Measurements from ENCODE around the gene LRGUK.

The LRGUK gene

GRCh38 chr7:134085311-134085710, 41.8 kb upstream of the LRGUK start:
- no peak overlapping the region for H3K4me3 ChIP-seq
- no peak for TF ChIP-seq CTCF (IDR thresholded peaks at IDR 0.05)
- DNase-seq (ENCODE audit: low spot score) = no peak
- no peak overlapping the region for H3K27ac ChIP-seq

- H3K4me3 ChIP-seq = no peak overlapping the region
- TF ChIP-seq CTCF (IDR thresholded peaks at IDR 0.05) = no peak
- DNase-seq (ENCODE audit: low spot score) = no peak
- H3K27ac ChIP-seq = no peak overlapping the region
Measured at GRCh38 chr7:134086998-134087735, 40.0 kb upstream of the LRGUK start.

- H3K27ac ChIP-seq = no peak overlapping the region
- H3K4me3 ChIP-seq = no peak overlapping the region
- DNase-seq (ENCODE audit: low spot score) = no peak
- TF ChIP-seq CTCF (IDR thresholded peaks at IDR 0.05) = no peak
Measured at GRCh38 chr7:134088199-134088598, 38.9 kb upstream of the LRGUK start.

GRCh38 chr7:134089446-134089845, 37.7 kb upstream of the LRGUK start:
- no peak for TF ChIP-seq CTCF (IDR thresholded peaks at IDR 0.05)
- no peak overlapping the region for H3K4me3 ChIP-seq
- no peak overlapping the region for H3K27ac ChIP-seq
- no peak for DNase-seq (ENCODE audit: low spot score)

- no peak for DNase-seq (ENCODE audit: low spot score)
- no peak for TF ChIP-seq CTCF (IDR thresholded peaks at IDR 0.05)
- H3K4me3 ChIP-seq = no peak overlapping the region
- H3K27ac ChIP-seq = no peak overlapping the region
Measured at GRCh38 chr7:134098072-134098471, 29.1 kb upstream of the LRGUK start.

- no peak overlapping the region for H3K4me3 ChIP-seq
- no peak for TF ChIP-seq CTCF (IDR thresholded peaks at IDR 0.05)
- H3K27ac ChIP-seq = no peak overlapping the region
- DNase-seq (ENCODE audit: low spot score) = no peak
Measured at GRCh38 chr7:134101716-134102115, 25.4 kb upstream of the LRGUK start.

- no peak for DNase-seq (ENCODE audit: low spot score)
- TF ChIP-seq CTCF (IDR thresholded peaks at IDR 0.05) = no peak
- Histone ChIP-seq H3K27ac (no peak overlapping the region), H3K4me3 (no peak overlapping the region)
Measured at GRCh38 chr7:134104166-134104565, 23.0 kb upstream of the LRGUK start.

All from coronary artery (tissue), 2 donors.